ENCODE results near the gene DOLK.
A peak's percentile ranks its signal among the peaks of the same experiment; 100 is the strongest.
"Not testable (repeated sequence)": the region's sequence is repeated elsewhere in the genome, so short reads cannot be mapped to it uniquely, and the experiment has no call there.

The DOLK gene

DNA sequence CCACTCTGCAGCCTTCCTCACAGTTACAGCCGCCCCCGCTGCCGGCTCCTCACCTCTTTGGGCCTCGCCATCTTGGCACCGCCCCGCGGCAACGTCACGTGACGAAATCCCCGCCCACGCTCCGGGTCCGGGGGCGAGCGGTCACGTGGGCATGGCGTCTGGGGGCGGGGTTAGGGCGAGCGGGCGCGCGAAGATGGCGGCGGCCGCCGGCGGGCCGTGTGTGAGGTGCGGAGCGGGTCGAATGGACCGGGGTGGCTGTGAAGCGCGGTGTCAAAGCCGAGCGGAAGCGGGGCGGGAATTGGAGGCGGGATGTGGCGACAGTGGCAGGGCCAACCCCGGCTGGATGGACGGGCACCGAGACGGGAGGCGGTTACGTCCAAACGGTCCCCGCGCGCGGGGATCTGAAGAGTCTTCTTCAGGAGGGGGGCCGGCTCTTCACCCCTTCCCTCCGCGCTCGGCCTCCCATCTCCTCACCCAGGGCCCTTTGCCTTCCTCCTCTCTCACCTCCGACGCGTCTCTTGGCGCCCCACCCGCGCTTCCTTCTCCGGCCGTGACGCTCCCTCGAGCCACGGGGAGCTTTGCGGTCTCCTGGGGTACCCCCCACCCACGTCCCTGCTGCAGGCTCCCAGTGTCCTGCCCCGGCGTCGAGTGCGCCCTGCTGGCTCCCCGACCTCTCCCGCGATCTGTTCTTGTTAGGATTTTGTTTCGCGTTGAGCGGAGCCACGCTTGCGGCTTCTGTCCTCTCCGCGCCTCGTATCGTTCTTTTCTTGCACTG is at the start of gene DOLK, which contains the start of gene NUP188:
DOLK (minus strand) TSS at position 77 of the 775 bp plus-strand sequence. CDS start 300 bp downstream, outside the sequence.
NUP188 (plus strand) TSS at position 173 of the 775 bp plus-strand sequence; CDS start at position 194, 21 bp downstream.
- DNase-seq = peak; percentile 98

GRCh38 chr9:128995791-128996190 is 48.4 kb upstream of the DOLK start:
- peak; percentile 81 for DNase-seq

- no peak for DNase-seq
Observed at GRCh38 chr9:128992995-128993394, 45.6 kb upstream of the DOLK start.

GRCh38 chr9:128987805-128988204 is 40.4 kb upstream of the DOLK start:
- DNase-seq = no peak

DNA sequence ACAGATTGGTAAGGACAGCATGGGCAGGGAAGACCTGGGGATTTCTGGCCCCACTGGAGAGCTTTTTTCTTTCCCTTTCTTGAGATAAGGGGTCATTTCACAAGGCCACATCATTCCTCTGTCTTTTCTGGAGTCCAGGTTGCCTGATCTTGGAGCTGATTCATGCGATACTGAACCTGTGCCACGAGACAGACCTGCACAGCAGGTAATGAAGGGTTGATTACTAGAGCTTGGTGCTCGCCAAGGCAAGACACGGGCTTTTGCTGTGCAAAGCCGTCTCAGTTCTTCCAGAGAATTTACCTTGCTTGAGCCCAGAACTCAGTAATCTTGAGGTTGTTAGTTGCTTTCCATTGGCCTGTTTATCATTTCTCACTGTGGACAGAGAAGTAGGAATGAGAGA is 39.3 kb upstream of the DOLK start:
- no peak for DNase-seq

DNA sequence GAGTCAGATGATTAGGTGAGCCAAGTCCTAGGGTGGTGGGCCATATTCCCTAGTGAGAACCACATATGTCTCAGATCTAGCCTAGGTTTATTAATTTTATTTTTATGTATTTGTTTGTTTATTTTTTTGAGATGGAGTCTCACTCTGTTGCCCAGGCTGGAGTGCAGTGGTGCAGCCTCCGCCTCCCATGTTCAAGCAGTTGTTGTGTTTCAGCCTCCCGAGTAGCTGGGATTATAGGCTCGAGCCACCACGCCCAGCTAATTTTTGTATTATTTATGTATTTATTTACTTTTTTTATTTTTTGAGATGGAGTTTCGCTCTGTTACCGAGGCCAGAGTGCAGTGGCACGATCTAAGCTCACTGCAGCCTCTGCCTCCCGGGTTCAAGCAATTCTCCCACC is 36.1 kb upstream of the DOLK start:
- no peak for DNase-seq

GRCh38 chr9:128979111-128979510 is 31.7 kb upstream of the DOLK start:
- no peak for DNase-seq

- no peak for DNase-seq
Observed at GRCh38 chr9:128972956-128973355, 25.6 kb upstream of the DOLK start.

- DNase-seq = no peak
Observed at GRCh38 chr9:128969491-128969890, 22.1 kb upstream of the DOLK start.

GRCh38 chr9:128961403-128961802 is 14.0 kb upstream of the DOLK start:
- not testable (repeated sequence) for DNase-seq

- DNase-seq = no peak
Observed at GRCh38 chr9:128947277-128947526, 201 bp downstream of the DOLK start.

GRCh38 chr9:128946571-128947276 is 679 bp downstream of the DOLK start:
- peak; percentile 26 for DNase-seq

- DNase-seq = no peak
Observed at GRCh38 chr9:128945798-128946501, 1.5 kb downstream of the DOLK start.

DNA sequence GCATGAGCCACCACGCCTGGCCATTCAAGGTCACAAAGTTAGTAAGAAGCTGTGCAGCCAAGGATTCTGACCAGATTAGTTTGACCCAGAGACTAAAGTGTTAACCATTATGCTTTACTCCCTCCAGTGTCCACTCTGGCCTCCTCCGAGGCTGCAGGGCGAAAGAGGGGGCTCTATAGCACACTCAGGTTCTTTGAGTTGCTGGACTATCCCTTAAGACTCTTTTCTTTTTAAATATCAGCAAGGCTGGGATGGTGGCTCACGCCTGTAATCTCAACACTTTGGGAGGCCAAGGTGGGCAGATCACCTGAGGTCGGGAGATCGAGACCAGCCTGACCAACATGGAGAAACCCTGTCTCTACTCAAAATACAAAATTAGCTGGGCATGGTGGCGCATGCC is 2.4 kb downstream of the DOLK start:
- DNase-seq = not testable (repeated sequence)

DNA sequence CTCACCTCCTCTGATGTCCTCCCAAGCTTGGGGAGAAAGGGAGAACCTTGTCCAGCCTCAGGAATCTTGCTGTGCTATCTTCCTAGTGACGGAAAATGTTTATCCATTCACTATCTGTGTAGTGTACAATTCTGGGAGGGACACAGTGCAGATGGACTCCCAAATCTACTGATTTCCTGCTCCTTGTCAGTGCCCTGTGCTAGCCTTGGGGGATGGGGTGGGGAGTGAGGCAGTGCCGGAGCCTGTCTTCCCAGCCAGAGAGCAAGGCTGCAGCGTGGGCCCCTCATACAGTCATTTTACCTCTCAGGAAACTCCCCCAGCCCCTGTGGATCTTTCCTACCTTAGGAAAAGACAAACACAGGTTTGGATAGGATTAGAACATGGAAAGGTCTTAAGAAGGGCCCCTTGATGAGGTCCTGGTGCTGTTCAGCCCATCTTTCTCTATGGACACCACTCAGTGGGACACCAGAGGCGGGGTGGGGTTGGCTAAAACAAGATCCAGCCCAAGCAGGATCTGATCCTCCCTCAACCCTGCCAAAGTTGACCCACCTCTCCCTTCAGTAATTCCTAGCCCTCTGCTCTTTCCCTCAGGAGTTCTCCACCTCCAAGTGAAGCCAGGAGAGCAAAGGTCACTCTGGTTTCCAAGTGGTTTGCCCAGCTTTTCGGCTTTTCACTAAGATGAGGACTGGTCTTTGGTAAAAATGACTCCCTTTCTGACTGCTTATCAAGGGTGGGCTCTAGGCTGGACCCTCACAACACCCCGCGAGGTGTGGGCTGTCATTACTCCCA is 3.4 kb downstream of the DOLK start:
- no peak for DNase-seq

- no peak for DNase-seq
Observed at GRCh38 chr9:128940946-128941755, 6.3 kb downstream of the DOLK start.

- no peak for DNase-seq
Observed at GRCh38 chr9:128940271-128940921, 7.0 kb downstream of the DOLK start.

- DNase-seq = no peak
Observed at GRCh38 chr9:128937310-128938165, 9.9 kb downstream of the DOLK start.

GRCh38 chr9:128936171-128936865 is 11.1 kb downstream of the DOLK start:
- DNase-seq = no peak

- DNase-seq = no peak
Observed at GRCh38 chr9:128933731-128934130, 13.7 kb downstream of the DOLK start.
